22Rv1 (cell line): Measurements from ENCODE around the gene SYNE2.

Experiments used
- H3K27ac ChIP-seq: fragments of 450-650 bp; 2 replicates; pipeline ENCODE4 v1.5.1; 2017
- ZFX ChIP-seq: fragments of 450-650 bp; IDR thresholded peaks from 2 replicates; pipeline ENCODE4 v1.6.1; 2017; ENCODE audit warnings: antibody characterized with exemption, borderline replicate concordance
- TF ChIP-seq, protein P1 (sequence below): fragments of 450-650 bp; IDR thresholded peaks from 2 replicates; pipeline ENCODE4 v1.5.1; 2017; ENCODE audit warnings: mild to moderate bottlenecking

Gene SYNE2

DNA sequence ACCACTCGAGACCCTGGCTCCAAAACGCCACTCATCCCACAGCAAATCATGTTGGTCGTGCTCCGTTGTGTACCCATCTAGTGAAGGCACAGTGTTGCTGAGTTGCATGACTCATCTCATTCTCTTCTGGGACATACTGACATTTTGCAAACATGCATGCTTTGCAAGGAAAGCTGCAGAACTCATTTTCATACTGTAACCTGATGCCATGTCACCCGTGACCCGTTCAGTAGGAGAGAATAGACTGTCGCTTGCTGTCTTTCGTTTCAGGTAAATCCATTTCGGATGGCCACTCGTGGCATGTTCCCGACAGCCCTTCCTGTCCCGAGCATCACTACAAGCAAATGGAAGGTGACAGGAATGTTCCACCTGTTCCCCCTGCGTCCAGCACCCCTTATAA, 363.2 kb downstream of the SYNE2 start:
- no peak overlapping the region for H3K27ac ChIP-seq
- TF ChIP-seq, protein P1, sequence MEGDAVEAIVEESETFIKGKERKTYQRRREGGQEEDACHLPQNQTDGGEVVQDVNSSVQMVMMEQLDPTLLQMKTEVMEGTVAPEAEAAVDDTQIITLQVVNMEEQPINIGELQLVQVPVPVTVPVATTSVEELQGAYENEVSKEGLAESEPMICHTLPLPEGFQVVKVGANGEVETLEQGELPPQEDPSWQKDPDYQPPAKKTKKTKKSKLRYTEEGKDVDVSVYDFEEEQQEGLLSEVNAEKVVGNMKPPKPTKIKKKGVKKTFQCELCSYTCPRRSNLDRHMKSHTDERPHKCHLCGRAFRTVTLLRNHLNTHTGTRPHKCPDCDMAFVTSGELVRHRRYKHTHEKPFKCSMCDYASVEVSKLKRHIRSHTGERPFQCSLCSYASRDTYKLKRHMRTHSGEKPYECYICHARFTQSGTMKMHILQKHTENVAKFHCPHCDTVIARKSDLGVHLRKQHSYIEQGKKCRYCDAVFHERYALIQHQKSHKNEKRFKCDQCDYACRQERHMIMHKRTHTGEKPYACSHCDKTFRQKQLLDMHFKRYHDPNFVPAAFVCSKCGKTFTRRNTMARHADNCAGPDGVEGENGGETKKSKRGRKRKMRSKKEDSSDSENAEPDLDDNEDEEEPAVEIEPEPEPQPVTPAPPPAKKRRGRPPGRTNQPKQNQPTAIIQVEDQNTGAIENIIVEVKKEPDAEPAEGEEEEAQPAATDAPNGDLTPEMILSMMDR = no peak
- TF ChIP-seq ZFX = no peak

- TF ChIP-seq ZFX = no peak
- TF ChIP-seq, protein P1 = no peak
- no peak overlapping the region for H3K27ac ChIP-seq
Observed at GRCh38 chr14:64217308-64217707, 364.5 kb downstream of the SYNE2 start.

GRCh38 chr14:64217834-64218233, 365.0 kb downstream of the SYNE2 start:
- TF ChIP-seq, protein P1 = no peak
- no peak for TF ChIP-seq ZFX
- no peak overlapping the region for H3K27ac ChIP-seq

DNA sequence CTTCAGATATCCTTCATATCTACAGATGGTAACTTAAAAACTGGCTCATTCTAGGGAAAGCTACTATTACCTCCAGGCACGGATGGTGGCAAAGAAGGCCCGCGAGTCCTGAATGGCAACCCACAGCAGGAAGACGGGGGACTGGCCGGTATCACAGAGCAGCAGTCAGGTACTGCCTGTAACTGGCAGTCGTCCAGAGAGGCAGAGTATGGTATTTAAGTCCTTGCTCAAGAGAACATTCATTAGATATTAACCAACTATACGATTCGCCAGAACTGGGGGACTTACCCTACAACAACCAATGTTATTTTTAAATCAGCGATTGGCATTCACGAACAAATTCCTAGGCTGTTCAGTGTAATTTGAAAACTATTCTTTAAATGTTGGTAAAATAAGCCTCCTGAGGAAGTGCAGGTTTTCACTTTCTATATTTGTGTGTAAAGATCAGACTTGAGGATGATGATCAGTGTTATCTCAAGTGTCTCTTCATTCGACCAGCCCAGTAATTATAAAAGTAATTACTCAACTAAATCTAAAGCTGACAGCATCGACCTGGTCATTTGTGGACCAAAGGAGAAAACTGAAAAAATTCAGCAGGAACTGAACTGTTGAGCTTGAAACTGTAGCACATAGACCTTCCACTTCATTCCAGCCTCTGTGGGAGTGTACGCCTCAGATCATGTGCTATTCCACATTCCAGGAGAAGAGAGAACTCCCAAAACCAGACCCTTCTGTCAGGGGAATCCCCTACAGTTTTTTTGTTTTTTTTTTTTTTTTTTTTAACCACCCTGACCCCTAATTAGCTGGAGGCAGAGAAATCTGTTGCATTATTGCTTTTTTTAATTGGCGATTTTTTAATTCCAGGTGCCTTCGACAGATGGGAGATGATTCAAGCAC, 365.8 kb downstream of the SYNE2 start:
- H3K27ac ChIP-seq = no peak overlapping the region
- no peak for TF ChIP-seq ZFX
- TF ChIP-seq, protein P1 = no peak

DNA sequence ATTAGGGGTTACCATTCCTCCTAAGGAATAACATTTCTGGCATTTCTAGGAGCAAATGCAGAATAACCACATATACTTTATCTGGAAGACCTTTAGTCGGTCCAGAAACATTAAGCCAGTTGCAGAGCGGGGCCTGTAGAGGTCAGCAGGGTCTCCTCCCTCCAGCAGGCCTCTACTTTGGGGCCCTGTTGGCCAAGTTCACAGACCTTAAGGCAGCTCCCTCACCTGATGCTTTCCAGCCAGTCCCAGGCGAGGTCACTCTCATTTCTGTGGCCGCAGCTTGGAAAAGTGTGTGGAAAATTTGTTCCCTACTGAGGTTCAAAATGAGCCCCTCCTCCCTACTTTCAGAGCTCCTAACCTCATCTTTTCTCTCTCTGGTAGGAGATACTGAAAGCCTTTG, 367.3 kb downstream of the SYNE2 start:
- H3K27ac ChIP-seq = no peak overlapping the region

GRCh38 chr14:64220466-64220865, 367.7 kb downstream of the SYNE2 start:
- TF ChIP-seq, protein P1 = no peak
- no peak for TF ChIP-seq ZFX
- no peak overlapping the region for H3K27ac ChIP-seq

More for the DNA sequence above, 367.3 kb downstream of the SYNE2 start:
- TF ChIP-seq, protein P1 = no peak
- no peak for TF ChIP-seq ZFX

DNA sequence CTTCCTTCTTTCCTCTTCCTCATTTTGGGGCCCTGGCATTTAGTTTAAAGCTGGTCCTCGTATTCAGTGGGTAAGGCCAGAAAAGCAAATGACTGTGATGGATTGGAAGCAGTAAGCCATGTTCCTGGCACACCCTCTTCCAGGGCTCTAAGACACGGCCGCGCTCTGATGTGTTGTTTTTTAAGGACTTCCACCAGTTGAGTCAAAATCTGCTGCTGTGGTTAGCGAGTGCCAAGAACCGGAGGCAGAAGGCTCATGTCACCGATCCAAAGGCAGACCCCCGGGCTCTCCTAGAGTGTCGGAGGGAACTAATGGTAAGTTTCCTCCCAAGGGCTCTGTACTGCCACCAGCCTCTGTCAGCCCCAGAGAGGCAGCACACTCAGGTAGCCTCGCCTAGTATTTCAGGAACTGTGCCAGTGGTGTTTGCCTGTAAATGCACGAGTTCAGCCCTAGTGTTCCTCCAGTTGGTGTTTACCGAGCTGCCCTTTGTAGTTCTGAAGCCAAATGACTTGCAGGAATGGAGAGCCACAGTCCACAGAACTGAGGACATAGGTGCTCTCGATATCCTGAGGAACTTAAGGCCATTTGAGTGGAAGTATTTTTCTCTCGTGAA, 368.7 kb downstream of the SYNE2 start:
- TF ChIP-seq ZFX = no peak
- TF ChIP-seq, protein P1 = no peak
- no peak overlapping the region for H3K27ac ChIP-seq
